ENCODE data around the gene APH1B. TPM values are rescaled to one million over a fixed set of nuclear protein-coding genes. Genes with fewer than 3 reads are reported as not detected.

Gene APH1B
- total RNA-seq, 2 experiments from 2014 or later: 9.3 to 9.4 TPM

- H3K27ac Mint-ChIP-seq: no peak overlapping the region
- H3K9me3 Mint-ChIP-seq: no peaks in the 10 kb centered on the region
- no peaks in the 10 kb centered on the region for H3K27me3 Mint-ChIP-seq
- no peaks in the 10 kb centered on the region for H3K4me1 Mint-ChIP-seq
- no peak for DNase-seq
- H3K4me3 Mint-ChIP-seq: no peak overlapping the region
- H3K36me3 Mint-ChIP-seq: no peaks in the 10 kb centered on the region
These were observed 79.7 kb downstream of the APH1B start for GRCh38 chr15:63357061-63357460.

GRCh38 chr15:63357731-63358130 lies 80.3 kb downstream of the APH1B start:
- Mint-ChIP-seq H3K36me3 (no peaks in the 10 kb centered on the region), H3K4me1 (no peaks in the 10 kb centered on the region), H3K9me3 (no peaks in the 10 kb centered on the region), H3K4me3 (no peak overlapping the region), H3K27me3 (no peaks in the 10 kb centered on the region), H3K27ac (no peak overlapping the region)
- no peak for DNase-seq

GRCh38 chr15:63358241-63359029 lies 81.0 kb downstream of the APH1B start:
- Mint-ChIP-seq H3K4me3 (no peak overlapping the region), H3K36me3 (no peaks in the 10 kb centered on the region), H3K9me3 (no peaks in the 10 kb centered on the region), H3K27ac (no peak overlapping the region), H3K4me1 (no peaks in the 10 kb centered on the region), H3K27me3 (no peaks in the 10 kb centered on the region)
- no peak for DNase-seq

Other genes starting within 250 kb of the APH1B start
- gene TPM1, start 234.9 kb upstream of the APH1B start, total RNA-seq: 1 to 10 TPM; 5.1 to 5.4 TPM
- gene LACTB, start 155.7 kb upstream of the APH1B start, total RNA-seq: 10 to 100 TPM; 23.2 to 23.5 TPM
- 100 to 1,000 TPM; 132 TPM for gene RPS27L, start 120.1 kb upstream of the APH1B start, total RNA-seq
- 100 to 1,000 TPM; 231 to 239 TPM for gene RAB8B, start 88.0 kb upstream of the APH1B start, total RNA-seq
- gene CA12, start 104.2 kb downstream of the APH1B start, total RNA-seq: under 1 TPM in 1 of 2 experiments, not detected in 1; 0.39 TPM
- 10 to 100 TPM; 42.2 to 46.0 TPM for gene USP3, start 227.0 kb downstream of the APH1B start, total RNA-seq